ENCODE results near the gene MPG. TPM values are rescaled to one million over a fixed set of nuclear protein-coding genes. Genes with fewer than 3 reads are reported as not detected.
A peak's percentile ranks its signal among the peaks of the same experiment; 100 is the strongest.

MPG gene
- total and polyA plus RNA-seq, 10 donors, result 34.8 to 122 (median 69.9) TPM

DNA sequence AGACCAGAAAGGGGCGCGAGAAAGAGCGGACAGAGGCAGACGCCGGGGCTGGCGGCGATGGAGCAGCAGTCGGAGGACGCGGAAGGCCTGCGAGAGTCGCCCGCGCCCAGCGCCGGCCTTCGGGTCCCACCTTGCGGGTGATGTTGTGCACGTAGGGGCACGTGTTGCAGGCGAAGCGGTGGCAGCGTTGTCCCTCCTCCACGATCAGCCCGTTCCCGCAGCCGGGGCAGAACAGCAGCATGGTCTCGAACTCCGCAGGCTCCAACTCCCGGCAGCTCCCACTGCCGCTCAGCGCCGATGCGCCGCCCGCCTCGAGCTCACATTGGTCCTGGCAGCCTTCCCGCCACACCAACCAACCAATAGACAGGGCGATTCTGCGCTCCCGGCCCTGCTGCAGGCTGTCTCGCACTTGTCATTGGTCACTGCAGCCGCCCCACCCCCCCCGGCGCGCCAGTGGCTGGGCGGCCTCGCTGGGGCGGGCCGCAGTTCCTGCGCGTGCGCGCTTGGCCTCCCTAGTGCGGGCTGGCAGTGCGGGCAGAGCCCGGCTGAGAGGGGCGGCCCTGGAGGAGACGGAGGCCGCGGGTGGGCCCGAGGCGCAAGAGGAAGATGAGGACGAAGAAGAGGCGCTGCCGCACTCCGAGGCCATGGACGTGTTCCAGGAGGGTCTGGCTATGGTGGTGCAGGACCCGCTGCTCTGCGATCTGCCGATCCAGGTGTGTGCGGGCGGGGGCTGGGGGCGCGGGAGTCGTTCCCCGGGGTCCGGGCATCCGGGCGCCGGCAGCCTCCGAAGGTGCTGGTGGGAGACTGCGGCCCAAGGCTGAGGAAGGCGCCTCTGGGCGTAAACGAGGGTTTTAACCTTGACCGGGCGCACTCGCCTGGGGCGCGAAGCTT lies 24.4 kb upstream of the MPG start, which contains the start of the genes POLR3K and SNRNP25:
POLR3K (minus strand) TSS at position 263 of the 891 bp plus-strand sequence; CDS start at position 241, 22 bp downstream.
SNRNP25 (plus strand) TSS at position 483 of the 891 bp plus-strand sequence; CDS start at position 672, 189 bp downstream.
- Histone ChIP-seq H3K9me3 (no peaks in the 10 kb centered on the region), H3K4me3 (peak within 1 kb of the TSS; percentile 74 to 99 (median 90)), H3K36me3 (peaks cover 0 to 63% (median 42%) of the 10 kb centered on the region in 6 donors), H3K27me3 (replicated peaks in 1 of 7) (no peaks in the 10 kb centered on the region), H3K4me1 (peaks cover 11 to 50% (median 32%) of the 10 kb centered on the region in 6 donors), H3K27ac (peak within 1 kb of the TSS; percentile 54 to 88 (median 84))
- peak; percentile 98 for DNase-seq
- intact Hi-C loops (cut with DNase I; ENCODE audit: low total_unique reads), result no loop called here
- WGBS, 5 donors, result 0 to 1% (median 0%) methylated on average over 66 to 91 of the region's 91 CpGs
- TF ChIP-seq POLR2AphosphoS5 (IDR thresholded peaks at IDR 0.05) (peak; percentile 92 to 95 (median 93)), POLR2A (IDR thresholded peaks at IDR 0.05) (peak in 1 of 3 donors; percentile 44)
- TF ChIP-seq, protein P1, sequence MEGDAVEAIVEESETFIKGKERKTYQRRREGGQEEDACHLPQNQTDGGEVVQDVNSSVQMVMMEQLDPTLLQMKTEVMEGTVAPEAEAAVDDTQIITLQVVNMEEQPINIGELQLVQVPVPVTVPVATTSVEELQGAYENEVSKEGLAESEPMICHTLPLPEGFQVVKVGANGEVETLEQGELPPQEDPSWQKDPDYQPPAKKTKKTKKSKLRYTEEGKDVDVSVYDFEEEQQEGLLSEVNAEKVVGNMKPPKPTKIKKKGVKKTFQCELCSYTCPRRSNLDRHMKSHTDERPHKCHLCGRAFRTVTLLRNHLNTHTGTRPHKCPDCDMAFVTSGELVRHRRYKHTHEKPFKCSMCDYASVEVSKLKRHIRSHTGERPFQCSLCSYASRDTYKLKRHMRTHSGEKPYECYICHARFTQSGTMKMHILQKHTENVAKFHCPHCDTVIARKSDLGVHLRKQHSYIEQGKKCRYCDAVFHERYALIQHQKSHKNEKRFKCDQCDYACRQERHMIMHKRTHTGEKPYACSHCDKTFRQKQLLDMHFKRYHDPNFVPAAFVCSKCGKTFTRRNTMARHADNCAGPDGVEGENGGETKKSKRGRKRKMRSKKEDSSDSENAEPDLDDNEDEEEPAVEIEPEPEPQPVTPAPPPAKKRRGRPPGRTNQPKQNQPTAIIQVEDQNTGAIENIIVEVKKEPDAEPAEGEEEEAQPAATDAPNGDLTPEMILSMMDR (IDR thresholded peaks at IDR 0.05 in 8 of 11, conservative IDR thresholded peaks at IDR 0.05 in 3 of 11), result peak in 3 of 11 experiments; percentile 10 to 43 (median 20)

DNA sequence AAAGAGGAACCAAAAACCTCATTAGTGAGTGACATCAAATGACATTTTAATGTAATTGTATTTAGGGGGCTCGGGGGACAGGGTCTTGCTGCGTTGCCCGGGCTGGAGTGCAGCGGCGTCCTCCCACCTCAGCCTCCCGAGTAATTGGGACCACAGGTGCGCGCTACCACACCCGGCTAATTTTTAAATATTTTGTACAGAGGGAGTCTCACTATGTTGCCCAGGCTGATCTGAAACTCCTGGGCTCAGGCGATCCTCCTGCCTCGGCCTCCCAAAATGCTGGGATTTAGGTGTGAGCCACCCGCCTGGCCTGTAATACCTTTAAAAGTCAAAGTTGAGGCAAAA lies 23.8 kb upstream of the MPG start:
- H3K27ac ChIP-seq, result peak overlapping the region in 6 of 8 donors; percentile 12 to 88 (median 86)
- no peaks in the 10 kb centered on the region for H3K9me3 ChIP-seq
- peaks cover 0 to 63% (median 41%) of the 10 kb centered on the region in 6 donors for H3K36me3 ChIP-seq
- 40 to 47% (median 44%) methylated on average over 12 of the region's 12 CpGs for WGBS, 5 donors
- H3K4me3 ChIP-seq, result peak overlapping the region; percentile 74 to 99 (median 90)
- DNase-seq, result no peak
- no peaks in the 10 kb centered on the region for H3K27me3 ChIP-seq (replicated peaks in 1 of 7)
- peaks cover 11 to 50% (median 32%) of the 10 kb centered on the region in 6 donors for H3K4me1 ChIP-seq
- TF ChIP-seq POLR2A (IDR thresholded peaks at IDR 0.05) (no peak), POLR2AphosphoS5 (IDR thresholded peaks at IDR 0.05) (no peak)
- TF ChIP-seq, protein P1 (IDR thresholded peaks at IDR 0.05 in 8 of 11, conservative IDR thresholded peaks at IDR 0.05 in 3 of 11), result no peak
- intact Hi-C loops (cut with DNase I; ENCODE audit: low total_unique reads), result no loop called here

DNA sequence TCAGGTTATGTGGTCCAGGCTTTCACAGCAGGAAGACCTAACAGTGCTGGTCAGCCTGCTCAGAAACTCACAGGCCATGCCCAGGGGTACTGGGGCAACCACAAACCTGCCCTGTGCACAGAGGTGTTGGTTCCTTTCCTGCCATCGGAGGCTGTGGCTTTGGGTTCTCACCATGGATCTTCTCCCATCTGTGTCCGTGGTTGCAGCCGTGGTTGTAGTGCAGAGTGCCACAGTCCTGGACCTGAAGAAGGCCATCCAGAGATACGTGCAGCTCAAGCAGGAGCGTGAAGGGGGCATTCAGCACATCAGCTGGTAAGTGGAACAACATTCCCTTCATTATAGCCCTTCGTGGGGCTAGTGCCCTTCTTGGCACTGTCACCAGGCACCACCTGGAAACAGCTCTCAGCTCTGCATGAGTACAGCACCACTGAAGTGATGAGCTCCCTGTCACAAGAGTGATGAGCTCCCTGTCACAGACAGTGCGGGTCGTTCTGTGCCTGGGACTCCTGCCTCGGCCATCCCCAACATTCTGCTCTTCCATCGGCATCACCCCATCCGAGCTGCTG lies 22.4 kb upstream of the MPG start:
- Histone ChIP-seq H3K36me3 (peaks cover 0 to 60% (median 31%) of the 10 kb centered on the region in 6 donors), H3K27me3 (replicated peaks in 1 of 7) (no peaks in the 10 kb centered on the region), H3K9me3 (no peaks in the 10 kb centered on the region), H3K4me1 (peaks cover 11 to 44% (median 32%) of the 10 kb centered on the region in 6 donors), H3K4me3 (no peak overlapping the region), H3K27ac (no peak overlapping the region)
- intact Hi-C loops (cut with DNase I; ENCODE audit: low total_unique reads), result no loop called here
- peak; percentile 49 for DNase-seq
- no peak for TF ChIP-seq POLR2AphosphoS5 (IDR thresholded peaks at IDR 0.05)
- TF ChIP-seq POLR2A (IDR thresholded peaks at IDR 0.05), result no peak
- TF ChIP-seq, protein P1 (IDR thresholded peaks at IDR 0.05 in 8 of 11, conservative IDR thresholded peaks at IDR 0.05 in 3 of 11), result no peak
- 87 to 92% (median 87%) methylated on average over 8 to 11 of the region's 11 CpGs for WGBS, 5 donors
